ENCODE data around the gene RDH11. TPM values are rescaled to one million over a fixed set of nuclear protein-coding genes. Genes with fewer than 3 reads are reported as not detected.

RDH11 gene
- total RNA-seq, 4 donors from 2014 or later: 24.8 to 53.6 (median 41.6) TPM

DNA sequence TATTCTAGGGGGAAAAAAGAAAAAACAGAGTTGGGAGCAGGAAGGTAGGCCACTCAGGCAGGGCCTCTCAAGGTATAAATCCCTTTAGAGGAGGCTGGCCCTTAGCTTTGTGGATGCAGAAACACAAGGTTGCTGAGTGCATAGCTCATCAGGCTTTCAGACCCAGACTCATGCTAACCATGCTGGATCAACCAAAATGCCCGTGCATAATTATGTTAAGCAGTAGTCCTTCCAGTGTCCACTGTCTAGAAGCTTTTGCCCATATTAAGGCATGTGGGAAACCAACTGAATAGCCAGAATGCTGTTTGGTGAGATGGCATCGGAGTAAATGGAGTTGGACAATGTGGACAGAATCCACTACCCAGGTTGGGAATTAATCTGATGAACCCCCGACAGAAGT lies 56.9 kb downstream of the RDH11 start:
- Histone ChIP-seq H3K9me3 (no peaks in the 10 kb centered on the region), H3K4me1 (no peaks in the 10 kb centered on the region), H3K36me3 (no peaks in the 10 kb centered on the region), H3K27ac (no peak overlapping the region), H3K27me3 (no peaks in the 10 kb centered on the region), H3K4me3 (no peak overlapping the region)
- TF ChIP-seq, protein P1, sequence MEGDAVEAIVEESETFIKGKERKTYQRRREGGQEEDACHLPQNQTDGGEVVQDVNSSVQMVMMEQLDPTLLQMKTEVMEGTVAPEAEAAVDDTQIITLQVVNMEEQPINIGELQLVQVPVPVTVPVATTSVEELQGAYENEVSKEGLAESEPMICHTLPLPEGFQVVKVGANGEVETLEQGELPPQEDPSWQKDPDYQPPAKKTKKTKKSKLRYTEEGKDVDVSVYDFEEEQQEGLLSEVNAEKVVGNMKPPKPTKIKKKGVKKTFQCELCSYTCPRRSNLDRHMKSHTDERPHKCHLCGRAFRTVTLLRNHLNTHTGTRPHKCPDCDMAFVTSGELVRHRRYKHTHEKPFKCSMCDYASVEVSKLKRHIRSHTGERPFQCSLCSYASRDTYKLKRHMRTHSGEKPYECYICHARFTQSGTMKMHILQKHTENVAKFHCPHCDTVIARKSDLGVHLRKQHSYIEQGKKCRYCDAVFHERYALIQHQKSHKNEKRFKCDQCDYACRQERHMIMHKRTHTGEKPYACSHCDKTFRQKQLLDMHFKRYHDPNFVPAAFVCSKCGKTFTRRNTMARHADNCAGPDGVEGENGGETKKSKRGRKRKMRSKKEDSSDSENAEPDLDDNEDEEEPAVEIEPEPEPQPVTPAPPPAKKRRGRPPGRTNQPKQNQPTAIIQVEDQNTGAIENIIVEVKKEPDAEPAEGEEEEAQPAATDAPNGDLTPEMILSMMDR (IDR thresholded peaks at IDR 0.05): no peak
- no peak for TF ChIP-seq POLR2A (IDR thresholded peaks at IDR 0.05)
- DNase-seq: no peak

DNA sequence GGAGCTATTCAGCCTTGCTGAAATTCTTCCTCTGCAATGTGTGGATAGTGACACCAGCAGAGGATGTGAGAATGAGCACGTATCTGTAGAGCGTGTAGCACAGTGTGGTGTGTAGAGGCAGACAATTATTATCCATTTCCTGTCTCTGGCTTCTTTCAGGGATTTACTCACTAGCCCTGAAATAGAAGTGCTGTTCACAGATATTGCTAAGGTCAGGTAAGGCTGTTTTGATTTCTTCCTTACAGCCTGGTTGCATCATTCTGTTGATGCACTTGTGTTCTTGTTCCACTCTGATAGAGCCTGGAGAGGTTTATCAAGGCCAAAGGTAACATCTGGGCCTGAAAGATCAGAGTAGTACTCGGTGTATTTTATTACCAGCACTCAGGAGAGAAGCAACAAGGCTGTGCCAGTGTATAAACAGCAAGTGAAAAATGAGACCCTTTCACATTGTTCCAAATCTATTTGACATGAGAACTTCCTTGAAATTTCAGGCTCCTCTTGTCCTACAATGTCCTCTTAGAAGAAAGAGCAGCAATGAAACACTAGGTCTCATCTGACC lies 59.1 kb downstream of the RDH11 start:
- Histone ChIP-seq H3K27ac (peak overlapping the region in 2 of 4 donors; percentile 43 to 63), H3K9me3 (no peaks in the 10 kb centered on the region), H3K27me3 (no peaks in the 10 kb centered on the region), H3K4me1 (no peaks in the 10 kb centered on the region), H3K36me3 (no peaks in the 10 kb centered on the region), H3K4me3 (no peak overlapping the region)
- no peak for TF ChIP-seq POLR2A (IDR thresholded peaks at IDR 0.05)
- TF ChIP-seq, protein P1 (IDR thresholded peaks at IDR 0.05): no peak
- DNase-seq: peak in 1 of 3 donors; percentile 48

DNA sequence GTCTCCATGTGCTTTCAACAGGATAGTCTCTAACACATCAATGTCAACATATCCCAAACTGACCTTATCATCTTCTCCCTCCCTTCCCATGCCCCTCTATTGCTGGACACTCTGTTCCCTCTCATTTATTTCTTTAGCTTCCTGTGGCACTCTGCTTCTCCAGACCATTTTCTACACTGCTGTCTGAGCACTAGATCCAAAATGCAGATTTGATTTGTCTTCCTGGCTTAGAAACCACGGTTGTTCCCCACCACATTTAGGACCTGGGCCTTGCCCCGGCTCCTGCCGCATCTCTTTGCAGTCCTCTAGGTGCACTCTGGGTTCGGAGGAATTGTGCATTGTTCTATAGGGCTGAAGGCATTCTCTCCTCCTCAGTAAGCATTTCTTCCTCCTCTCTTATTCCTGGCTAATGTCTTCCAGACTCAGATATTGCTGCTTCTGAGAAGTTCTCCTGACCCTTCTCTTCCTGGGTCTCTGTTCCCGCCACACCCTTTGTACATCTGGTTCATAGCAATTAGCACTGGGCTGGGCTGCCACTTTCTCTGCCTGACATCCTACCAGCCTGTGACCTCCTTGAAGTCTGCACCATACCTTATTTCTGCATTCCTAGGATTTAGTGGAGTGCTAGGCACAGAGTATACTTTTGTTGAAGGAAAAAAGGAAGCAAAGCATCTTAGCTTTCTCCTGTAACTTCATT lies 62.0 kb downstream of the RDH11 start:
- Histone ChIP-seq H3K27me3 (no peaks in the 10 kb centered on the region), H3K9me3 (no peaks in the 10 kb centered on the region), H3K4me1 (no peaks in the 10 kb centered on the region), H3K4me3 (no peak overlapping the region), H3K27ac (no peak overlapping the region), H3K36me3 (no peaks in the 10 kb centered on the region)
- DNase-seq: peak in 1 of 3 donors; percentile 55
- TF ChIP-seq, protein P1 (IDR thresholded peaks at IDR 0.05): no peak
- no peak for TF ChIP-seq POLR2A (IDR thresholded peaks at IDR 0.05)

DNA sequence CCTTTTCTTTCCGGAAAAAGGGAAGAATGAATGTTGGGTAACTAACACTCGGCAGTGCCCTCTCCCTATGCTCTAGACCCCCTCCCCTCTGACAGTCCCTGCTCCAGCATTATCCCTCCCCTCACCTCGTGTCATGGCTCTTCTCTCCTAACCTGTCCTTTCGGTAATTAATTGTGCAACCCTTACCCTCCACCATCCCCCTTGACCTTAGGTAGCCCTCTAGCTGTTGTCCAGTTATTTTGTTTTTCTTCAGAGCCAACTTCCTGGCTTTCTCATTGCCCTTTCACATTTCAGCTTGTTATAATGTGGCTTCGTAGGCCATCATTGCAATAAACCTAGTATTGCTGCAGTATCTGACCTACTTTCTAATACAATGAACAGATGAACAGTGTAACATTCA lies 64.6 kb downstream of the RDH11 start:
- no peak overlapping the region for H3K4me3 ChIP-seq
- H3K36me3 ChIP-seq: no peaks in the 10 kb centered on the region
- DNase-seq: no peak
- H3K27me3 ChIP-seq: no peaks in the 10 kb centered on the region
- no peak overlapping the region for H3K27ac ChIP-seq
- H3K9me3 ChIP-seq: no peaks in the 10 kb centered on the region
- no peaks in the 10 kb centered on the region for H3K4me1 ChIP-seq
- no peak for TF ChIP-seq POLR2A (IDR thresholded peaks at IDR 0.05)
- TF ChIP-seq, protein P1 (IDR thresholded peaks at IDR 0.05): no peak

DNA sequence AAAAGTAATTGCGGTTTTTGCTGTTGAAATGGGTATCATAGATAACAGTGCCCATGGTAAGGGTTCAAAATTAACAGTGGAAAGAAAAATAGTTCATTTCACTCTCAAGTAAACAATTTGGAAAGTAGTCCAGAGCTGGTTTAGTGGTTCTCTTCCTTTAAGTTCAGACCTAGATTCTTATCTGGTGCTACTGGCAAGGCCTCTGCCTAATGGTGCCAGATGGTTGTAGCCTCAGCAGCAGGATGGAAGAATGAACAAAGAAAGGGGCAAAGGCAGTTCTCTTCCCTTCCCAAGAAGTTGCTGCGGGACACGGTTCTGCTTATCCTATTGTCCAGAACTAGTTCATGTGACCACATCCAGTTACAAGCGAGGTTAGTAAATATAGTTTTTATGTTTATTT lies 65.4 kb downstream of the RDH11 start:
- no peak overlapping the region for H3K27ac ChIP-seq
- H3K4me1 ChIP-seq: no peaks in the 10 kb centered on the region
- no peak overlapping the region for H3K4me3 ChIP-seq
- no peaks in the 10 kb centered on the region for H3K36me3 ChIP-seq
- TF ChIP-seq, protein P1 (IDR thresholded peaks at IDR 0.05): no peak
- TF ChIP-seq POLR2A (IDR thresholded peaks at IDR 0.05): no peak
- no peaks in the 10 kb centered on the region for H3K9me3 ChIP-seq
- no peaks in the 10 kb centered on the region for H3K27me3 ChIP-seq
- DNase-seq: no peak

Measured in Peyer's patch (tissue), 4 donors.